Stimulated activated naive CD4-positive, alpha-beta T cell treated with Interleukin-2 at 50 U/mL for 16 hours (primary cell): ENCODE measurements around the gene C1orf174.
A peak's percentile ranks its signal among the peaks of the same experiment; 100 is the strongest.

Experiments used
- DNase-seq: peaks from one replicate; lab custom pipeline; 2025; lab: John Stamatoyannopoulos, UW

C1orf174 gene

DNA sequence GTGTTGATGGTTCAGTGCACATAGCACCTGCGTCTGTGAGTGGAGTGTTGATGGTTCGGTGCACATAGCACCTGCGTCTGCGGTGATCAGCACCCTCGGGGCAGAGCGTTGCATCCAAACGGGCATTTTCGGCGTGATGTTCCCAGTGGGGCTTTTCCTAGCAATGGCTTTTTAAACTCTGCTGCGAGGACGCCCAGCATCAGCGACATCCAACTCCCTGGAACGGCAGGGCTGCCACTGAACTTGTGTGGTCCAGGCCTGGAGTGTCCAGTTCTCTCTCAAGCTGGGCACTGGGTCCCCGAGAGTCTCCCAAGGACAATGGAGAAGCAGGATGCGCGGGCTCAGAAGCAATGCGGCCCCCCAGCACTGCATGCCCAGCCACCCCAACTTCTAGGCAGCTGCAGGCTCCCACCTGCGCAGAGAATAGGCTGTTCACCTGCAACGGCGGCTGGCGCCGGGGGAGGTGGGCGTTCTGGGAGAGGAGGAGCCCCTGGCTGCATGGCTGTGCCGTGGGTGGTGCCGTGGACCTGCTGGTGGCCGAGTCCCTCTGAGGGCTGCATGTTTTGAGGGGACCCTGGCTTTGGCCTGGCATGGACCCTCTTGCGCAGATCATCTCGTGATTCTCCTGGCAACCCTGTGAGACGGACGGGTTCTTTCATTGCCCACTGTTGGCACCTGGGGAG is 10.1 kb upstream of the C1orf174 start:
- no peak for DNase-seq

DNA sequence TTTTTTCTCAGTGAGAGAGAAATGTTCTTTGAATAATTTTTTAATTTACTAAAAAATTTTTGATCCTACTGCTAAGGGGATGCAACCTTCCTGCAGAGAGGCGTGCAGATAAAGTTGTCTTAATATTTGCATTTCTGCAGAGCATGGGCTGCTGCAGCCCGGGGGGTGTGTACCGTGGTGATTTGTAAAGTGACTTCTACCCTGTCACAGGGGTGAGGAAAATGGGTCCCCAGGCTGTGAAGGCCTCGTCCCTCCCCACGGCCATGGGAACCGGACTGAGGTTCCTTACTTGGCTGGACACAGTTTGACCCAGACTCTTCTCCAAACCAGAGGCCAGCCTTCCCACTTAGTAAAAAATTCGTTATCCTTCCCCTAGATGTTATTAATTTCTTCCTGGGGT is 9.5 kb upstream of the C1orf174 start:
- DNase-seq: no peak

DNA sequence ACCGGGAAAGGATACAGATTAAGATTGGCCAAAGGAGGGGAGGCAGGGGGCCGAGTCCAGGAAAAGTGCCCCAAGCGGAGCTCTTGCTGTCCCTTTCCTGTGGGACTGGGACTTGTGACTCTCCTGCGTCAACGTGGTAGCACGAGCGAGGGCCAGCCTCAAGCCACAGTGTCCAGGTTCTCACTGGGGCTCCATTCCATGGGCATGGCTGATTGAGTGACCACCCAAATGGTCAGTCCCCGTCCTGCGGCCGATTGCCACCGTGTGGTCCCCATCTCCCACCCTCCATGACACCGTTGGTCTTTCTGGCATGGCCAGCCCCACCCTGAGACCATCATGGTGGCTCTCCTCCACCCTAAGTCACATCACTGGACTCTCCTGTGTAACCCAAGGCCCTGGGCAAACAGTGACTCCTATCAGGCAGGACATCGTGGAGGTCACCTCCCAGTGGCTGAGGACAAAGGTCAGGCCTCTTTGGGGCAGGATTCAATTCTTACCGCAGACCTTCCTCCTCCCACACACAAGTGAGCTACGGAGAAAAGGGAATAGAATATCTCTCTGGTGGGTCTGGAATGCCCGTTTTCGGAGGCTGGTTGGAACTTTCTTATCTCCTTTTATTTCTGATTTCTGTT is 8.9 kb upstream of the C1orf174 start:
- DNase-seq: no peak

DNA sequence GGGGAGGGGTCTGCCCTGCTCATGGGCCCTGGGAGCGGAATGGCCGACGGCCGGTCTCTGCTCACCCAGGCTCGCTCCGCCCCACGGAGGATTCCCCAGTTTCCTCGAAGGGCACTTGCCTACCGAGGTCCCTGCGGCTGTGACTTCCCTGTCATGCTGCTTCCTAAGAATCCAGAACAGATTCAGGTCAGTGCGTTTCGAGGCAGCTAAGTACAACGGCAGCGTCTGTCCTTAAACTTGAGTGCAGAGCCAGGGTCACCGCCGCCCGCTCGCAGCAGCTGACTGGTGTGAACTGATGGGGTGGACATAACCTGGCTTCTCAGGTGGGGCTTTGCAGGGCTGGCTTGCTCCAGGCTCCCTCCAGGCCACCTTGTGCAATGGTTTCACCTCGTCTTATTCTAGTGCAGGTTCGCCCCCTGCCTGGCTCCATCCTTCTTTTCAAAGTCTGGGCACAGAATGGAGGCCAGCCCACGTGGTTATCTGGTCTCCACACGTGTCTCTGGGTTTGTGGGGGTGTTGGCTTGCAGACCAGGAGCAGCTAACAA is 7.6 kb upstream of the C1orf174 start:
- no peak for DNase-seq

DNA sequence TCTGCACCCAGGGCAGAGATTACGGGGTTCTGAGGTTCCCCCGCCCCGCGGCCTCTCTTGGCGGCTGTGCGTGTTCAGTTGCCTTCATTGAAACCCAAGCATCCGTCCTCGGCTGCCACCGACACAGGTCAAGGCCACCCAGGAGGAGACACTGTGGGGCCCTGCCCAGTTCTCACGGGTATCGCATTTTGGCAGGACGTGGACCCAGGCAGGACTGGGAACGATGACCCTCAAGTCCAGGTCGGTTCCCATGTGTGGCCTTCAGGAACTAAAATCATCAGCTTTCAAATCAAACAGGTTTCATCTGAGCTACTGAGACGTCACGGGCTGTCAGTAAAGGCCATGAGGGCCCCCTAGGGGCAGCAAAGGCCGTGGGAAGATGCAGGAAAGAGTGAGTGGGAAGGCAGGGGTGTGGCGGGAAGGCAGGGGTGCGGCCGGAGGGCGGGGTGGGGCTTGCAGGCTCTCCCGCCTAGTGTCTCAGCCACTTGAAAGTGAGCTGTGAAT is 7.0 kb upstream of the C1orf174 start:
- DNase-seq: no peak

DNA sequence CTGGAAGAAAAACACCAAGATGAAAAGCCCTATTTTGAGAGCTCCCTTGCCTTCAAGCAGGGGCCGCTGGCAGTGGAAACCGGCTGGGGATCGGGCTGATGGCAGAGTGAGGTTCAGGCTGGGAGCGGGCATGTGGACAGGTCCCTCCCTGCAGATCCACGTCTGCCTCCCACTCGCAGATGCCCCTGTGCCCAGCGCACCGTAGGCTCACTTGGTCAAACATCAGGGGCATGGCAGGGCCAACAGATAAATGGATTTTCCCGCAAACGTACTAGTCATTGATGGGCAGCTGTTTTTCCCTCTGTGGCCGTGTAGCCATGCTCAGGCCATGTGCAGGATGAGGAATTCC is 6.6 kb upstream of the C1orf174 start:
- DNase-seq: no peak

DNA sequence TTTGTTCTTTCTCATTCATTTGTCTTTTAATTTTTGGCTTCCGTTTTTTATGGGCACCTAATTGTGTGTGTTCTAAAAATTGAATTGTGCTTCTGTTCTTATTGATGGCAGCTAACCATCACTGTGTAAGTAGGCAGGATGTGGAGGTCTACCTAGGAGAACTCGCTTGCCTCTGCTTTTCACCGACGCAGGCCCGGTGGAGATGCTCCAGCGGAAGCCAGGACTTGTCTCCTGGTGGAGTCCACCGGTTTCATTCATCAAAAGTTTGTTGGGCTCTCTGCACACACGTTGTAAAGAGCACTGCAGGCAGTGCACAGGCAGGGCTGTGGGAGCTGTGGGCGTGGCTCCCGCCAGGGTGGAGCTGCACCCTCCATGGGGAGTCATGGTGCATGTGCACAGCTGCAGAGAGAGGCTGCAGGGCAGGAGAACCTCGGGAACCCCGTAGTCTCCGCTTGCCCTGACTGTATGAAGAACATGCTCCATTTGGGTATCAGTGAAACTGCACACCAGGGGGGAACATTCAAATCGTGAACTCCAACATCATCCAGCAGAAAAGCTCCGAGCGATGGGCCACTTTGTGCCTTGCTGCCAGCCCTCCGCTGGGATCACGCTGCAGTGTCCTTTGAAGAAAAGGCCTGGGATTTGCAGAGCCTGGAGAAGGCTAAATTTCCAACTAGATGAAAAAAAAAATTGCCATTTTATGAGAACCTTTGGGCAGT is 6.0 kb upstream of the C1orf174 start:
- DNase-seq: no peak

DNA sequence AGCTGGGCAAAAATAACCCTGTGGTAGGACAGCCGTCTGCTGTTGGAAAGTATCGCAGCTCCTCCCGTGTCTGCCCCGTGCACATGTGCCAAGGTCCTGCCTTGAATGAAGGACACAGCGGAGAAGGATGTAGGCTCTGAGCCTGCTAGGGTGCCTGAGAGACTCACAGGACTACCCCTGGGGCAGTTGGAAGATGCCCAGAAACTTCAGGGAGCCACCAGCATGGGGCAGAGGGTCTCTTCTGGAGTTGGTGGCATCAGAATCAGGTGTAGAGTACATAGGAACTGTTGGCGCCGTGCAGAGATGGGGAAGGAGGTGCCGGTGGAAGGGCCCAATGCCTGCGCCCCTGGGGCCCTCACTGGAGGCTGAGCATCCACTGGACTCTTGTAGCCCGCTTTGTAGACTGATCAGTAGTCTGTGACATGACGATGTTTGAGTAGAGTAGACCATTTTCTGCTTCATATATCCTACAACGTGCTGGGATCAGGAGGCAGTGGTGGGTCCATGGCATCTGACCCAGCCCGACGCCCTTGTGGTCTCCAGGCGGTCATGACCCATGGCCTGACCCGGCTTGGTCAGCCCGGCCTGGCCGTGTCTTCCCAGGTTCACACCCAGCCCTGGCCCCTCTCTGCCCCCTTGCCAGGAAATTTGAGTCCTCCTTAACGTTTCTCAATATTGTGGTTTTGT is 5.3 kb upstream of the C1orf174 start:
- DNase-seq: no peak

DNA sequence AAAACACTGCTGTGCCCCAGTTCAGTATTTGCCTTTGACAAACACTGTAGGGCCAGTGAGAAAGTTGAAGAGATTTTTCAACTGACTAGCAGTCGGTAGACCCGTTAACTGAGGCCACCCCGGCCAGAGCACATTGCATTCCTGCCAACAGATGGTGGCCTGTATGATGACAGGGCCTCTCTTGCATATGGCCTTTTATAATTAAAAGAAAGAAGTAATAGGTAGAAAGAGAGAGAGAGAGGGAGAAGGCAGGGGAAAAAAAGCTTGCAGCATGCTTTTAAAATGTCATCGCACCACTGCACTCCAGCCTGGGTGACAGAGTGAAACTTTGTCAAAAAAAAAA is 4.7 kb upstream of the C1orf174 start:
- DNase-seq: no peak

DNA sequence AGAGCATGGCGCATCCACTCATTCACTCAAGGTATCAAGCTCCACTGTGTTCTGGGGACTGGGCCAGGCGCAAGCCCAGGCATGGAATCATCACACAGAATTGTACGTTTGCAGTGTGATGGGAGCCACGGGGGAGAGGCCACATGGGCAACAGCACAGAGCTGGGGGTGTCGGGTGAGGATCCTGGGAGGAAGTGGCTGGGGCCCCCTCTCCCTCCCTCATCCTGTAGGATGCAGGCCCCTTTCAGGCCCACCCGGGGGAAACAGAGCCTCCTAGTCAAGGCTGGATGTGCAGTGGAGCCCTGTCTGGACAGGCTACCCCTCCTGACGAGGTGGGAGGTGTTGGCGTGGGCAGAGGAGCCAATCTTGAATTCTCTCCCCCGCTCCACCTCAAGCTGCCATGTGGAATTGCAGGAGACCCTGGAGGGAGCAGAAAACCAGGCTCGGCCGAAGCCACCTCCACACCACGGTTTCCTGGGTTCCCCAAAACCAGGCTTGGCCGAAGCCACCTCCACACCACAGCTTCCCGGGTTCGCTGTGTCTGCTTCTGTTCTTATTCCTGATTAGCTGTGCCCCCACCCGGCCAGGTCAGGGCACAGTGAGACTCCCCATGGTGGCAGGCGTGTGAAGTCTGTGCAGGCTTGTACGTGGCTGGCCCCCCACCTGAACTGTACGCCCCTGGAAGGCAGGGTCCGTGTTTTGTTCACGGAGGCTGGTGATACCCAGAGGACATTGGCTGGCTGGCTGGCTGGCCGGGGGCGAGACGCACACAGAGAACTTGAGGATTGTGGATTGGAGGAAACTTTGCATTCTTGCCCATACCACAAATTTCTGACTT is 4.2 kb upstream of the C1orf174 start:
- DNase-seq: no peak

DNA sequence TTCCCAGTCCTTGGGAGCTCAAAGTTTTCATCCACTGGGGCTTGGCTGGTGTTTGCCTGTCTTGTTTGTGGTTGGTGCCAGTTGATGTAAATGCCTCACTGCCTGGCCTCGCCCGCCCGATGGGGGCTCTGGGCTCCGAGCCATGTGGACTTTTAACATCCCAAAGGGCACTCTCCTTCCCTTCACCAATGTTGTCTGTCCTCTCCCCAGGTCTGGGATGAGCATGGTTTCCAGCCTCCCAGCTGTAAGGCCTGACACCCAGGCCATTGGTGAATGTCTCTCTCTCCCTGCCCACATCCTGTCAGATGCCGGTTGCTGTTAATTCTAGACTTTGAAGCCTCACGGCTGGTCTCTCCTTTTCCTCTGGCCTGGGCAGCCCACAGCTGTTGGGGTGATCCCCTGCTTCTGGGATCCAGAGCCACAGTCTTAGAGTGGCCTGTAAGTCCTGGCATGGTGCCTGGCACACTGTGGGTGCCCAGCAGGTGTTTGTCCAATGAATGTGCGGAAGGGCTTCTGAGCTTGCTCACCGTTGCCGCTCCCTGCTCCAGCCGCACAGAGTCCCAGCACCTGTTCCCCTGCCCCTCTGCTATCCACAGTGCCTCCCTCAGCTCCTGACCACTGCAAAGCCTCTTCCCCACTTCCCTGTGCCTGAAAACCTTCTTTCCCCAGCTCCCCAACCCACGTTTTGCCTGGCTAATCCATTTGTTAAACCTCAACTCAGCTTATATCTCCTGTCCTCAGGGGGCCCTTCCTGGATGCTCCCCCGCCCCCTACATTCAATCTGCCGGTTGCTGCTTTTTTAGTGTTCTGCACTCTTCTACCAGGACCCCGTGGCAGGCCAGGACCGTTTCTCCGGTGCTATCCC is 3.3 kb upstream of the C1orf174 start:
- DNase-seq: no peak

DNA sequence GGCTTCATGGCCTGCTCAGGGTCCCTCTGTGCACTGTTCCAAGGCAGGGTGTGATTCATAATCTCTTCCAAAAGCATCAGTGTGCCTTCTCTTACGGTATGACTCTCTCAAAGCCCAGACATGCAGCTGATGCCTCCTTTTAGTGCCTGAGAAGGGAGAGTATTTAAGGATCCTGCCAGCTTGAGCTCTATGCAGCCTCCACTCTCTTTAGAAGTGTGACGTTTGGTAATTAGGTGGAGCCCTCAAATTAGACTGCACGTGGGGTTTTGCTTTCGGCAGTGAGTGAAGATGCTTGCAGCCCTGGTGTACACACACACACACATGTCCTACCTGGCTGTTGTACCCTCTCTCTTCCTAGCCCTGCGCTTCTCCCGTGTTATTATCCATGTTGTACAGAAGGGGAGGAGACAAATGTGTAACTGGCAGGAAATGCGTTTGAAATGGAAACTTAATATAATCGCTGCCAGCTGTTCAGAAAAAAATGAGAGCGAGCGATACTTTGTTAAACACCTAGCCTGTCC is 2.6 kb upstream of the C1orf174 start:
- peak; percentile 10 for DNase-seq

DNA sequence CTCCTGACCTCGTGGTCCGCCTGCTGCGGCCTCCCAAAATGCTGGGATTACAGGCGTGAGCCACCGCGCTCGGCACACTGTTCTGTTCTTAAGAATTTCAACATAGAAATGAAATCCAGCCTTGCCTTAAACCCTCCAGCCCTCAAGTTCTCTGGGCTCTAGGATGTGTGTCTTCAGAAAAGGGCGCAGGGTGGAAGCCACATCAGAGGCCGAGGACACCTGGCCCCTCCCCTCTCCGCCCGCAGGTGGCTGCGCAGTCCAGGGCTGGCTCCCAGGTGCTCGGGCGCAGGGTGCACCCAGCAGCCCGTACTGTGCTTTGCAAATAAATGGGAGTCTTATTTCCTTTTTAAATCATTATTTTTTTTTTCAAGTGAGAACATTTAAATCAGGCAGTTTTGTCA is 2.0 kb upstream of the C1orf174 start:
- no peak for DNase-seq

DNA sequence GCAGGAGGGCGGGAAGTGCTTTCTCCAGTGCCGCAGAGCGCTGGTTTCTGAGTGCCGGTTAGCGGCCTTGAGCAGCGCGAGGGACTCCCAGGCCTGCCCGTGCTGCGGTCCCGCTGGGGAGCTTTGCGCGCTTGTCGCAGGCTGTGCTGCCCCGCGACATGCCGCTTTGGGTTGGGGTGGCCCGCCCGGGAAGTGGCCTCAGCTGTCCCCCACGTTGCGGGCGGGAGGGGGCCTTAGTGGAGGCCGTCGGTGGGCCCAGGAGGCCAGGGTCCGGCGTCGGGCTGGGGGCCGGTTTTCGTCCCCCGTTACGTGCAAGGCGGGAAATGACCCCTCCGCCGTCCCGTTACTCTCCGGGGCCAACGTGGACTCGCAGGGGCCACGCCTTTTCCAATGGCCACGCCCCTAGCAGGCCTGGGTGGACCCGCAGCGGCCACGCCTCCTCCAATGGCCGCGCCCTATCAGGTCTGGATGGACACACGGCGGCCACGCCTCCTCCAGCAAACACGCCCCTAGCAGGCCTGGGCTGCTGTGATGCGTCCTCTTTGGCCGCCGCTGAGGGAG is 977 bp upstream of the C1orf174 start:
- peak; percentile 82 for DNase-seq

DNA sequence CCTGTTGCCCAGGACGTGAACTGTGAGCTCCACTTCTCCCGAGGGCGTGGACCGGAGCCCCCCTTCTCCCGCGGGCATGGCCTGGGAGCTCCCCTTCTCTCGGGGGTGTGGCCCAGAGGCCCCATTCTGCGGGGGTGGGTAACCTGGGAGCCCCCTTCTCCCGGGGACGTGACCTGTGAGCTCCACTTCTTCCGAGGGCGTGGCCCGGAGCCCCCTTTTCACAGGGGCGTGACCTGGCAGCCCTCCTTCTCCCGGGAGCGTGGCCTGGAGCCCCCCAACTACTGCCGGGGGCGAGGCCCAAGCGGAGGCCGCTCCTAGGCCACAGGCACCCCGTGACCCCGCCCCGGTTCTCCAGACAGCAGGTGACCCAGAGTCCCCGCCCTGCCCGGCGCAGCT is 320 bp downstream of the C1orf174 start:
- DNase-seq: no peak

DNA sequence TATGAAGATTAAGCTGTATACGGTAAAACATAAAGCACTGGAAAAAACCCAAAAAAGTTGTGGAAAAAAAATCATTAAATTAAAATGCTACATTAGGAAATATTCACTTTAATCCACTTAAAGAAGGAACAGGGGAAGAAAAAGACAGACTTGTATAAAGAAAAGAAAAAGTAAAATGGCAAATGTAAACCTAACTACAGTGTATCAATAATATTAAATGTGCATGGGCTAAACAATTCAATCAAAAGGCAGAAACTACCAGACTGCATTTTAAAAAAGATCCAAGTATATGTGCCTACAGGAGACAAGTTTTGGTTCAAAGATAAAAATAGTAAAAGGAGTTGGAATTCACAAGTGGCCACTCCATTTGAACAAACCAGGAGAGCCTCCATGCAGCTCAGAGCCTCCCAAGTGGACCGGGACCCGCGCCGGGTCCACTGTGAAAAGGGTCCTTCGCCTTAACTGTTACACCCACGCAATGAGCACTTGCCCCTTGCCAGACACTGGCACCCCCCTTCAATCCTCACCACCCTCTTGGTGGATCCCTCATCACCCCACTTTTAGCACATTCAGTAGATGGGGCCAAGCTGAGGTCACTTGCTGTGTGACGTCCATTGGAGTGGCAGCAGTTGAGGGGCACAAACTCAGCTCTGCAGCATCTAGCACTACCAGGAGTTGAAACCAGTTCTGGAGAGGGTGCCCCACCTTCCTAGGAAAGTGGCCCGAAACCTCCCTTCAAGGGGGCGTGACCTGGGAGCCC is 898 bp downstream of the C1orf174 start:
- no peak for DNase-seq

DNA sequence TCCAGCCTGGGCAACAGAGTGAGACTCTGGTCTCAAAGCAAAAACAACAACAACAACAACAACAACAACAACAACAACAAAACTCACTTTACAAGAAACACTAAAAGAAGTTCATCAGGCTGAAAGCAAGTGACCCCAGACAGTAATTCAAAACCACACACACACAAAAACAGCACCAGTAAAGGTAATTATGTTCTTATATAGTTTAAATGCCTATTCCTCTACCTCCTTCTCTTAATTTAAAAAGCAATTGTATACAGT is 1.7 kb downstream of the C1orf174 start:
- DNase-seq: no peak

DNA sequence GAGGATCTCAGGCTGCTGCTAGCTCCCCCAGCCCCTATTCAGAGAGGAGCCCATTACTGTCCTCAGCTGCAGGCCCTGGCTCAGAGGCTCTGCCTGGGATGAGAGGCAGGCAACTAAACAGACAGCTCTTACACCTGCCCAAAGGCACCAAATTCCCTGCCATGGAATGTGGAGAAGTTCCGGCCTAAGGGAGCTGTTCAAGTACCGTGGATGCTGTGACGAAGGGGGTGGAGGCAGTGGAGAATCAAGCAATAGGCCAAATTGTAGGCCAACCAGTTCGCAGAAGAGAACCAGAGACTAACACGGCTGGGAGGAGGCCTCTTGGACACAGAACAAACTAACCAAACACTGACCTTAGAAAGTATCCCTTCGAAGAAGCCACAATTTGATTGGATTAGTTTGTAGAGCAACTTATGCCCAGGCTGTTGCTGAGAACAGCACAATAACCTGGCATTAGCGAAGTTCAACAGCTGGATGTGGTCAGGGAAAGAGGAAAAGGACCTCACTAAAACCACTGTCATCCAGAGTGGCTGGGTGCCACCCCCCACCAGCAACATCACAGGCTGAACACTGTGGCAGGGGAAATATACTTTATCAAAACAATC is 3.6 kb downstream of the C1orf174 start:
- DNase-seq: no peak

DNA sequence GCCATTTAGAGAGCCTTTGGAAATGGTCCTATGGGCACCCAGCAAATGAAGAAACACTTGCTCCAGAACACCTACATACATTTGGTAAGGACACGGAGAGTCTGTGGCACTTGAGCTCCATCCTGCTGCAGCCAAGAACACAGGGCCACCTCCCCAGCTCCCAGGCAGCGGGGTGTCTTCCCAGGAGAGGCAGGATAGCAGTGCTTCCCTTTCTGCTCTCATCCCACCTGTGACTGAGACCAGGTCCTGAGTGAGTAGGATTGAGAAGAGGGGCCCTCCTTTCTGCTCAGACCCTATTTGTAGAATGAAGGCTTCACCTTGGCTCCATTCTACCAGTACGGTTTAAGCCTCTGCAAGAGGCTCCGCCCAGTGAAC is 4.1 kb downstream of the C1orf174 start:
- no peak for DNase-seq
